Duodenal mucosa (tissue), 2 donors: Measurements from ENCODE around the gene TP53BP2.
A peak's percentile ranks its signal among the peaks of the same experiment; 100 is the strongest.

Source experiments
- H3K27ac ChIP-seq: one replicate; pipeline ENCODE4 v1.7.0; 2013; ENCODE audit warnings: low read depth, low read length
- H3K27me3 ChIP-seq, 2 donors: one replicate each; pipeline ENCODE4 v1.7.0; 2013; ENCODE audit warnings: low read length in 2 of 2, control low read depth in 1 of 2; ENCODE audit not compliant: insufficient read depth in 2 of 2, control insufficient read depth in 1 of 2
- H3K36me3 ChIP-seq, 2 donors: one replicate each; pipeline ENCODE4 v1.7.0; 2013; ENCODE audit warnings: low read length in 2 of 2, control low read depth in 1 of 2; ENCODE audit not compliant: insufficient read depth in 2 of 2, control insufficient read depth in 1 of 2
- H3K4me1 ChIP-seq, 2 donors: one replicate each; pipeline ENCODE4 v1.7.0; 2013; ENCODE audit warnings: low read length in 2 of 2, control low read depth in 1 of 2; ENCODE audit not compliant: insufficient read depth in 2 of 2, control insufficient read depth in 1 of 2
- H3K4me3 ChIP-seq, 2 donors: one replicate each; pipeline ENCODE4 v1.7.0; 2013; ENCODE audit warnings: low read length in 2 of 2, low read depth in 1 of 2
- H3K9ac ChIP-seq, 2 donors: one replicate each; pipeline ENCODE4 v1.7.0; 2013; ENCODE audit warnings: low read length in 2 of 2, low read depth in 1 of 2
- H3K9me3 ChIP-seq, 2 donors: one replicate each; pipeline ENCODE4 v1.7.0; 2013; ENCODE audit warnings: low read length in 2 of 2, control low read depth in 1 of 2; ENCODE audit not compliant: control insufficient read depth in 1 of 2

TP53BP2 gene

GRCh38 chr1:223853275-223853674 lies 7.5 kb upstream of the TP53BP2 start:
- H3K4me1 ChIP-seq: no peaks in the 10 kb centered on the region
- no peaks in the 10 kb centered on the region for H3K27me3 ChIP-seq
- no peaks in the 10 kb centered on the region for H3K9me3 ChIP-seq
- no peak overlapping the region for H3K27ac ChIP-seq
- no peak overlapping the region for H3K9ac ChIP-seq
- H3K36me3 ChIP-seq: no peaks in the 10 kb centered on the region
- no peak overlapping the region for H3K4me3 ChIP-seq

GRCh38 chr1:223852337-223852736 lies 6.6 kb upstream of the TP53BP2 start:
- no peaks in the 10 kb centered on the region for H3K4me1 ChIP-seq
- H3K4me3 ChIP-seq: no peak overlapping the region
- H3K36me3 ChIP-seq: no peaks in the 10 kb centered on the region
- no peaks in the 10 kb centered on the region for H3K9me3 ChIP-seq
- no peaks in the 10 kb centered on the region for H3K27me3 ChIP-seq
- no peak overlapping the region for H3K27ac ChIP-seq
- no peak overlapping the region for H3K9ac ChIP-seq

- H3K9me3 ChIP-seq: no peaks in the 10 kb centered on the region
- no peak overlapping the region for H3K9ac ChIP-seq
- H3K4me3 ChIP-seq: no peak overlapping the region
- no peaks in the 10 kb centered on the region for H3K27me3 ChIP-seq
- no peaks in the 10 kb centered on the region for H3K36me3 ChIP-seq
- H3K27ac ChIP-seq: no peak overlapping the region
- peaks cover 5 to 6% of the 10 kb centered on the region in 2 donors for H3K4me1 ChIP-seq
These were observed 3.9 kb upstream of the TP53BP2 start for GRCh38 chr1:223849352-223850254.

- peaks cover 13 to 14% of the 10 kb centered on the region in 2 donors for H3K4me1 ChIP-seq
- no peaks in the 10 kb centered on the region for H3K27me3 ChIP-seq
- no peaks in the 10 kb centered on the region for H3K9me3 ChIP-seq
- H3K9ac ChIP-seq: no peak overlapping the region
- no peak overlapping the region for H3K27ac ChIP-seq
- H3K36me3 ChIP-seq: no peaks in the 10 kb centered on the region
- H3K4me3 ChIP-seq: no peak overlapping the region
These were observed 2.8 kb upstream of the TP53BP2 start for GRCh38 chr1:223848536-223848935.

GRCh38 chr1:223847781-223848345 lies 2.1 kb upstream of the TP53BP2 start:
- no peak overlapping the region for H3K9ac ChIP-seq
- no peak overlapping the region for H3K27ac ChIP-seq
- H3K27me3 ChIP-seq: no peaks in the 10 kb centered on the region
- H3K36me3 ChIP-seq: no peaks in the 10 kb centered on the region
- no peaks in the 10 kb centered on the region for H3K9me3 ChIP-seq
- peaks cover 15% of the 10 kb centered on the region in 2 donors for H3K4me1 ChIP-seq
- no peak overlapping the region for H3K4me3 ChIP-seq

GRCh38 chr1:223845037-223845809 lies 524 bp downstream of the TP53BP2 start:
- H3K27me3 ChIP-seq: no peaks in the 10 kb centered on the region
- H3K36me3 ChIP-seq: no peaks in the 10 kb centered on the region
- peak overlapping the region; percentile 83 to 85 for H3K4me3 ChIP-seq
- H3K9me3 ChIP-seq: no peaks in the 10 kb centered on the region
- H3K9ac ChIP-seq: peak overlapping the region; percentile 67 to 83
- peak overlapping the region; percentile 92 for H3K27ac ChIP-seq
- peaks cover 18 to 22% of the 10 kb centered on the region in 2 donors for H3K4me1 ChIP-seq

- Histone ChIP-seq H3K9me3 (no peaks in the 10 kb centered on the region), H3K36me3 (no peaks in the 10 kb centered on the region), H3K4me3 (peak overlapping the region; percentile 83 to 85), H3K27ac (peak overlapping the region; percentile 92), H3K9ac (peak overlapping the region; percentile 67 to 83), H3K27me3 (no peaks in the 10 kb centered on the region), H3K4me1 (peaks cover 18 to 22% of the 10 kb centered on the region in 2 donors)
These were observed 1.0 kb downstream of the TP53BP2 start for GRCh38 chr1:223844787-223845036.

GRCh38 chr1:223843934-223844786 lies 1.6 kb downstream of the TP53BP2 start:
- Histone ChIP-seq H3K9ac (peak overlapping the region; percentile 67 to 83), H3K36me3 (no peaks in the 10 kb centered on the region), H3K9me3 (no peaks in the 10 kb centered on the region), H3K4me3 (peak overlapping the region; percentile 83 to 85), H3K27me3 (no peaks in the 10 kb centered on the region), H3K4me1 (peaks cover 18 to 22% of the 10 kb centered on the region in 2 donors), H3K27ac (no peak overlapping the region)

GRCh38 chr1:223842784-223843183 lies 3.0 kb downstream of the TP53BP2 start:
- Histone ChIP-seq H3K36me3 (no peaks in the 10 kb centered on the region), H3K27me3 (no peaks in the 10 kb centered on the region), H3K4me1 (peaks cover 22 to 28% of the 10 kb centered on the region in 2 donors), H3K27ac (no peak overlapping the region), H3K4me3 (no peak overlapping the region), H3K9me3 (no peaks in the 10 kb centered on the region), H3K9ac (no peak overlapping the region)
